SU-DHL-6 (cell line): ENCODE data around the gene EPAS1.

Experiments
- CTCF ChIP-seq: fragments of 200-600 bp; sonication (generic); IDR thresholded peaks from one replicate; pipeline ENCODE4 v1.5.1; 2017; ENCODE audit warnings: antibody characterized with exemption, mild to moderate bottlenecking, low read length, moderate library complexity; ENCODE audit not compliant: insufficient read depth, poor library complexity, severe bottlenecking
- EZH2phosphoT487 ChIP-seq: fragments of 200-600 bp; sonication (generic), shearing (Covaris generic); conservative IDR thresholded peaks from 2 replicates; pipeline ENCODE4 v1.6.1; 2018; ENCODE audit warnings: mild to moderate bottlenecking, antibody characterized with exemption, low read length, moderate library complexity, mixed read lengths

GRCh38 chr2:46434851-46435273 is 137.7 kb downstream of the EPAS1 start:
- no peak for TF ChIP-seq CTCF
- no peak for TF ChIP-seq EZH2phosphoT487
